Esophagus muscularis mucosa (tissue), 4 donors: Measurements from ENCODE around the gene LIPC.

ENCODE experiments used
- EP300 ChIP-seq: sonication (generic); formaldehyde crosslinking; IDR thresholded peaks from one replicate; pipeline ENCODE4 v1.6.1; 2017; ENCODE audit warnings: antibody characterized with exemption
- POLR2A ChIP-seq: fragments of 450-650 bp; IDR thresholded peaks from one replicate; pipeline ENCODE4 v1.6.1; 2017; ENCODE audit warnings: antibody characterized with exemption, moderate library complexity, mild to moderate bottlenecking, low read depth
- POLR2AphosphoS5 ChIP-seq, 2 donors: sonication (generic); formaldehyde crosslinking; IDR thresholded peaks; one replicate each; pipeline ENCODE4 v1.6.1; 2017; ENCODE audit warnings: antibody characterized with exemption in 2 of 2
- TF ChIP-seq, protein P1 (sequence below), 3 experiments: fragments of 200-600 bp in 2 of 3; fragments of 450-650 bp in 1 of 3; sonication (generic) in 2 of 3; IDR thresholded peaks; one replicate each; pipeline ENCODE4 v1.5.1; 2017 to 2019; ENCODE audit warnings: antibody characterized with exemption in 3 of 3, mild to moderate bottlenecking in 2 of 3, moderate library complexity in 1 of 3

DNA sequence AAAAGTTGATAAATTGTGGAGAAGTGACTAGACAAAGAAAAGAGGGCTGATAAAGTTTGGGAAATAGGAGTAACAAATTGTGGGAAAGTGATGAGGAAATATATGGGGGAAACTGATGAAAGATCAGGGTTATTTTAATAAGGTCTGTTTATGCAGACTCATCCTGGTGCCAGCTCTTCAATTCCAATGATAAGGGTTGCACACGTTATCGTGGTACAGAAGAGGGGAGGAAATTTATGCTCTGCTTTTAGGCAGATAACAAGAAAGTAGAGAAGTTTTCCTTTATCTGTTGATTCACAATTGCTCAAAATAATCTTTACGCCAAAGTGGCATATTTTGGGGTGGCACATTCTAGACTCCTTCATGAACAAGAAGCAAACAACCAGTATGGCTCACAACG is 32.1 kb upstream of the LIPC start:
- TF ChIP-seq POLR2AphosphoS5 (IDR thresholded peaks at IDR 0.05) (no peak), POLR2A (no peak), EP300 (no peak)
- TF ChIP-seq, protein P1, sequence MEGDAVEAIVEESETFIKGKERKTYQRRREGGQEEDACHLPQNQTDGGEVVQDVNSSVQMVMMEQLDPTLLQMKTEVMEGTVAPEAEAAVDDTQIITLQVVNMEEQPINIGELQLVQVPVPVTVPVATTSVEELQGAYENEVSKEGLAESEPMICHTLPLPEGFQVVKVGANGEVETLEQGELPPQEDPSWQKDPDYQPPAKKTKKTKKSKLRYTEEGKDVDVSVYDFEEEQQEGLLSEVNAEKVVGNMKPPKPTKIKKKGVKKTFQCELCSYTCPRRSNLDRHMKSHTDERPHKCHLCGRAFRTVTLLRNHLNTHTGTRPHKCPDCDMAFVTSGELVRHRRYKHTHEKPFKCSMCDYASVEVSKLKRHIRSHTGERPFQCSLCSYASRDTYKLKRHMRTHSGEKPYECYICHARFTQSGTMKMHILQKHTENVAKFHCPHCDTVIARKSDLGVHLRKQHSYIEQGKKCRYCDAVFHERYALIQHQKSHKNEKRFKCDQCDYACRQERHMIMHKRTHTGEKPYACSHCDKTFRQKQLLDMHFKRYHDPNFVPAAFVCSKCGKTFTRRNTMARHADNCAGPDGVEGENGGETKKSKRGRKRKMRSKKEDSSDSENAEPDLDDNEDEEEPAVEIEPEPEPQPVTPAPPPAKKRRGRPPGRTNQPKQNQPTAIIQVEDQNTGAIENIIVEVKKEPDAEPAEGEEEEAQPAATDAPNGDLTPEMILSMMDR (IDR thresholded peaks at IDR 0.05) = no peak
